Mesenchymal stem cell (in vitro differentiated cells and primary cell): ENCODE data around the gene FCRLB.

Source experiments
- DNase-seq: peaks from one replicate; pipeline ENCODE4 v3.0.0-alpha.2; 2013
- H2AFZ ChIP-seq: one replicate; pipeline ENCODE4 v1.6.1; 2013; ENCODE audit warnings: low read depth, mild to moderate bottlenecking, control low read depth, inconsistent platforms, low read length, moderate library complexity
- H2AK5ac ChIP-seq: 2 replicates; pipeline ENCODE4 v1.6.1; 2013; ENCODE audit warnings: low read length, moderate library complexity, mild to moderate bottlenecking, inconsistent platforms; ENCODE audit not compliant: severe bottlenecking
- H2BK120ac ChIP-seq: one replicate; pipeline ENCODE4 v1.6.1; 2013; ENCODE audit warnings: low read depth, mild to moderate bottlenecking, inconsistent platforms, low read length, moderate library complexity
- H2BK12ac ChIP-seq, 2 experiments: one replicate each; pipeline ENCODE4 v1.6.1; 2013; ENCODE audit warnings: inconsistent platforms in 2 of 2, low read length in 2 of 2, mild to moderate bottlenecking in 2 of 2, moderate library complexity in 2 of 2, control low read depth in 1 of 2
- H2BK15ac ChIP-seq: one replicate; pipeline ENCODE4 v1.6.1; 2013; ENCODE audit warnings: mild to moderate bottlenecking, low read depth, inconsistent platforms; ENCODE audit not compliant: poor library complexity, severe bottlenecking
- H2BK5ac ChIP-seq: 2 replicates; pipeline ENCODE4 v1.6.1; 2013; ENCODE audit warnings: low read depth, mild to moderate bottlenecking, low read length, control low read depth, inconsistent platforms; ENCODE audit not compliant: poor library complexity, severe bottlenecking
- H3K14ac ChIP-seq, 2 experiments: one replicate each; pipeline ENCODE4 v1.6.1; 2013; ENCODE audit warnings: inconsistent platforms in 2 of 2, low read length in 2 of 2, control low read depth in 1 of 2, mild to moderate bottlenecking in 1 of 2, moderate library complexity in 1 of 2
- H3K18ac ChIP-seq, 2 experiments: one replicate each; pipeline ENCODE4 v1.6.1; 2013; ENCODE audit warnings: inconsistent platforms in 2 of 2, low read length in 2 of 2, control low read depth in 1 of 2, low read depth in 1 of 2, mild to moderate bottlenecking in 1 of 2
- H3K23ac ChIP-seq, 2 experiments: one replicate each; pipeline ENCODE4 v1.6.1; 2013; ENCODE audit warnings: inconsistent platforms in 2 of 2, low read length in 2 of 2, mild to moderate bottlenecking in 2 of 2, moderate library complexity in 2 of 2, control low read depth in 1 of 2
- H3K27ac ChIP-seq: 2 replicates; pipeline ENCODE4 v1.5.1; 2013; ENCODE audit warnings: mild to moderate bottlenecking, moderate library complexity, low read length, control low read depth, inconsistent platforms; ENCODE audit not compliant: poor library complexity, severe bottlenecking
- H3K27me3 ChIP-seq, 2 experiments: 2 replicates each; pipeline versions ENCODE4 v1.6.1 to v1.7.0; 2013; ENCODE audit warnings: low read length in 2 of 2, mild to moderate bottlenecking in 2 of 2, moderate library complexity in 2 of 2, control low read depth in 1 of 2, inconsistent platforms in 1 of 2; ENCODE audit not compliant: control insufficient read depth in 1 of 2, insufficient read depth in 1 of 2
- H3K36me3 ChIP-seq, 2 experiments: 2 replicates each; pipeline versions ENCODE4 v1.6.1 to v1.7.0; 2013; ENCODE audit warnings: low read length in 2 of 2, control low read depth in 1 of 2, inconsistent platforms in 1 of 2, low read depth in 1 of 2, mild to moderate bottlenecking in 1 of 2; ENCODE audit not compliant: insufficient read depth in 2 of 2, control insufficient read depth in 1 of 2
- H3K4ac ChIP-seq, 2 experiments: one replicate each; pipeline ENCODE4 v1.6.1; 2013; ENCODE audit warnings: inconsistent platforms in 2 of 2, low read length in 2 of 2, mild to moderate bottlenecking in 2 of 2, moderate library complexity in 2 of 2, control low read depth in 1 of 2, low read depth in 1 of 2
- H3K4me1 ChIP-seq: 2 replicates; pipeline ENCODE4 v1.6.1; 2013; ENCODE audit warnings: low read depth, low read length, control low read depth; ENCODE audit not compliant: control insufficient read depth, insufficient read depth
- H3K4me2 ChIP-seq: 2 replicates; pipeline ENCODE4 v1.6.1; 2013; ENCODE audit warnings: low read length, mild to moderate bottlenecking, inconsistent platforms; ENCODE audit not compliant: poor library complexity, severe bottlenecking
- H3K4me3 ChIP-seq, 2 experiments: 2 replicates each; pipeline versions ENCODE4 v1.5.1 to v1.7.0; 2013; ENCODE audit warnings: low read length in 2 of 2, mild to moderate bottlenecking in 2 of 2, control low read depth in 1 of 2, low read depth in 1 of 2; ENCODE audit not compliant: insufficient read depth in 1 of 2
- H3K79me1 ChIP-seq: replicated peaks from 2 replicates; pipeline ENCODE4 v1.6.1; 2013; ENCODE audit warnings: mild to moderate bottlenecking, control low read depth, low read length, inconsistent platforms; ENCODE audit not compliant: poor library complexity, severe bottlenecking
- H3K9ac ChIP-seq: 2 replicates; pipeline ENCODE4 v1.7.0; 2013; ENCODE audit warnings: mild to moderate bottlenecking, low read length, moderate library complexity
- H3K9me3 ChIP-seq: 2 replicates; pipeline ENCODE4 v1.7.0; 2013; ENCODE audit warnings: mild to moderate bottlenecking, low read length; ENCODE audit not compliant: control insufficient read depth
- H4K8ac ChIP-seq: one replicate; pipeline ENCODE4 v1.6.1; 2013; ENCODE audit warnings: inconsistent platforms, mild to moderate bottlenecking, low read length, moderate library complexity
- H4K91ac ChIP-seq: one replicate; pipeline ENCODE4 v1.6.1; 2013; ENCODE audit warnings: mild to moderate bottlenecking, low read length, inconsistent platforms
- WGBS: methylation state at CpG from one replicate; pipeline ENCODE4 v1.1.7; 2013; ENCODE audit warnings: mixed read lengths; 5-methylcytosine and 5-hydroxymethylcytosine counted together

The FCRLB gene

GRCh38 chr1:161719325-161719611 lies 2.1 kb upstream of the FCRLB start:
- H4K91ac ChIP-seq, result no peak overlapping the region
- no peak overlapping the region for H3K23ac ChIP-seq
- no peak overlapping the region for H2BK5ac ChIP-seq
- no peak for DNase-seq
- no peaks in the 10 kb centered on the region for H3K4me1 ChIP-seq
- 100% methylated on average over 1 of the region's 1 CpG for WGBS
- no peaks in the 10 kb centered on the region for H3K79me1 ChIP-seq
- H2BK15ac ChIP-seq, result no peak overlapping the region
- H3K4me2 ChIP-seq, result no peak overlapping the region
- H3K9me3 ChIP-seq, result no peaks in the 10 kb centered on the region
- H3K36me3 ChIP-seq, result no peaks in the 10 kb centered on the region
- H4K8ac ChIP-seq, result no peak overlapping the region
- no peak overlapping the region for H2BK120ac ChIP-seq
- H2BK12ac ChIP-seq, result no peak overlapping the region
- H2AFZ ChIP-seq, result no peak overlapping the region
- peaks cover 0 to 46% of the 10 kb centered on the region in 2 experiments for H3K27me3 ChIP-seq
- H3K18ac ChIP-seq, result no peak overlapping the region
- H2AK5ac ChIP-seq, result no peak overlapping the region
- no peak overlapping the region for H3K9ac ChIP-seq
- no peak overlapping the region for H3K27ac ChIP-seq
- no peak overlapping the region for H3K4ac ChIP-seq
- no peak overlapping the region for H3K14ac ChIP-seq
- no peak overlapping the region for H3K4me3 ChIP-seq

GRCh38 chr1:161720422-161720821 lies 922 bp upstream of the FCRLB start:
- Histone ChIP-seq H4K91ac (no peak overlapping the region), H2AFZ (no peak overlapping the region), H3K27me3 (peaks cover 0 to 52% of the 10 kb centered on the region in 2 experiments), H2BK15ac (no peak overlapping the region), H4K8ac (no peak overlapping the region), H3K4me2 (no peak overlapping the region), H3K36me3 (no peaks in the 10 kb centered on the region), H3K9me3 (no peaks in the 10 kb centered on the region), H2BK5ac (no peak overlapping the region), H3K14ac (no peak overlapping the region), H3K9ac (no peak overlapping the region), H3K18ac (no peak overlapping the region), H2AK5ac (no peak overlapping the region), H3K4me1 (no peaks in the 10 kb centered on the region), H3K79me1 (no peaks in the 10 kb centered on the region), H2BK120ac (no peak overlapping the region), H3K4me3 (no peak overlapping the region), H3K4ac (no peak overlapping the region), H3K27ac (no peak overlapping the region), H2BK12ac (no peak overlapping the region), H3K23ac (no peak overlapping the region)
- 43% methylated on average over 1 of the region's 1 CpG for WGBS
- no peak for DNase-seq

GRCh38 chr1:161721738-161722343 lies 497 bp downstream of the FCRLB start:
- no peak overlapping the region for H2AFZ ChIP-seq
- peak overlapping the region; percentile 33 to 58 for H3K18ac ChIP-seq
- no peak overlapping the region for H3K4me3 ChIP-seq
- H3K79me1 ChIP-seq, result no peaks in the 10 kb centered on the region
- H3K14ac ChIP-seq, result peak overlapping the region in 1 of 2 experiments; percentile 26
- no peak overlapping the region for H3K23ac ChIP-seq
- WGBS, result 19% methylated on average over 8 of the region's 8 CpGs
- H3K9me3 ChIP-seq, result no peaks in the 10 kb centered on the region
- peaks cover 8% of the 10 kb centered on the region for H3K4me1 ChIP-seq
- no peak overlapping the region for H2BK120ac ChIP-seq
- no peak overlapping the region for H4K8ac ChIP-seq
- H2BK12ac ChIP-seq, result peak overlapping the region in 1 of 2 experiments; percentile 62
- H2BK15ac ChIP-seq, result no peak overlapping the region
- no peak overlapping the region for H3K4ac ChIP-seq
- peak overlapping the region; percentile 17 for H3K9ac ChIP-seq
- peak; percentile 90 for DNase-seq
- no peak overlapping the region for H2AK5ac ChIP-seq
- H2BK5ac ChIP-seq, result no peak overlapping the region
- H4K91ac ChIP-seq, result no peak overlapping the region
- no peak overlapping the region for H3K27ac ChIP-seq
- H3K4me2 ChIP-seq, result no peak overlapping the region
- H3K27me3 ChIP-seq, result peaks cover 0 to 42% of the 10 kb centered on the region in 2 experiments
- H3K36me3 ChIP-seq, result no peaks in the 10 kb centered on the region

- Histone ChIP-seq H3K9me3 (no peaks in the 10 kb centered on the region), H2AFZ (no peak overlapping the region), H4K91ac (peak overlapping the region; percentile 56), H2BK5ac (no peak overlapping the region), H3K18ac (peak overlapping the region in 1 of 2 experiments; percentile 58), H3K14ac (peak overlapping the region in 1 of 2 experiments; percentile 50), H3K4ac (no peak overlapping the region), H3K27me3 (peaks cover 0 to 41% of the 10 kb centered on the region in 2 experiments), H3K4me1 (peaks cover 12% of the 10 kb centered on the region), H2BK120ac (no peak overlapping the region), H3K79me1 (no peaks in the 10 kb centered on the region), H3K36me3 (no peaks in the 10 kb centered on the region), H3K4me2 (no peak overlapping the region), H3K9ac (no peak overlapping the region), H3K27ac (no peak overlapping the region), H2AK5ac (no peak overlapping the region), H3K4me3 (no peak overlapping the region), H2BK15ac (no peak overlapping the region), H3K23ac (no peak overlapping the region), H4K8ac (no peak overlapping the region), H2BK12ac (peak overlapping the region; percentile 1 to 62)
- DNase-seq, result no peak
- 100% methylated on average over 1 of the region's 1 CpG for WGBS
Measured at GRCh38 chr1:161722406-161722805, 1.1 kb downstream of the FCRLB start.
